ENCODE results near the gene CALML3.

CALML3 gene

DNA sequence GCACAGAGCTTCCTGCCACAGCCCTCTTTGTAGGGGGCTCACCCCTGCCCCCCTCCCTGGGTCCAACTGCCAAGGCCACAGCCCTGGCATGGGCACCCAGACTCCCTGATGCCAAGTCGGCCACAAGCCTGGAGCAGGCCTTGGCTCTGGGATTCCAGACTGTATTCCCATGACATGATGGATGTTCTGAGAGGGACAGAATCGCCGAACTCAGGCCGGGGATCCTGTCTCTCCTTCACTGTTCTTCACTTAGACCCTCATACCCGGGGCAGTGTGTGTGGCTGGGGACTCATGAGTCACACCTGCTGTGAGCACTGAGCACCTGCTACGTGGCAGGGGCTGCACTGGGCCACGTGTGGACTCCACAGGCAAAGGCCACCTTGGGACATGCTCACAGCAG, 33.3 kb upstream of the CALML3 start:
- no peak for DNase-seq (ENCODE audit: low read depth)

GRCh38 chr10:5492322-5492855, 32.4 kb upstream of the CALML3 start:
- DNase-seq (ENCODE audit: low read depth) = no peak

- no peak for DNase-seq (ENCODE audit: low read depth)
Measured at GRCh38 chr10:5492929-5493576, 31.7 kb upstream of the CALML3 start.

- no peak for DNase-seq (ENCODE audit: low read depth)
Measured at GRCh38 chr10:5493691-5494090, 31.1 kb upstream of the CALML3 start.

DNA sequence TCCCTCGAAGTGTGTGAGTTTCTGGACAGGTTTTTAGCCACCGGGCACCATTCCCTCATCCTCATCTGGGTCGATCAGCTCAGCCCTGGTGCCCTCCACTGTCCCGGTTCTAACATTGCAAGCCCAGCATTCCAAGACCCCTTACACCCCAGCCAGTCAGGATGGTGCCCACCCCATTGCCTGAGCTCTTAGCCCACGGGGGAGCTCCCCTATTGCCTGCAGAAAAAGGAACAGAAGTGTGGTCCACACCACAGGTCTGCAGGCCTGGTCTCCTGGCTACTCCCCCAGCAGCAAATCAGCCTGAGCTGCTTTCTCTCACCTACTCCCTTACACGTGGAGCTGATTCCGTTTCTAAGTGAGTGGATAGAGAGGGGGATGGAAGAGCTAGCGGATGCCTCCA, 30.1 kb upstream of the CALML3 start:
- no peak for DNase-seq (ENCODE audit: low read depth)

GRCh38 chr10:5496261-5497250, 28.2 kb upstream of the CALML3 start:
- no peak for DNase-seq (ENCODE audit: low read depth)

DNA sequence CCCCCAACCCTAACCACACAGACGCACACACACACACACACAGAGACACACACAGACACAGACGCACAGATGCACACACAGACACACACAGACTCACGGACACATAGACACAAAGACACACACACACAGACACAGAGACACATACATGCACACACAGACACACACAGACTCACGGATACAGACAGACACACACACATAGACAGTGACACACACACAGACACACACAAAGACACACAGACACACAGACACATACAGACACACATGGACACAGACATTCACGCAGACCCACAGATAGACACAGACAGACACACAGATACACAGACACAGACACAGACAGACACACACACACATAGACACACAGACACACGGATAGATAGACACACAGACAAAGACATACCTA, 27.5 kb upstream of the CALML3 start:
- DNase-seq (ENCODE audit: low read depth) = no peak

DNA sequence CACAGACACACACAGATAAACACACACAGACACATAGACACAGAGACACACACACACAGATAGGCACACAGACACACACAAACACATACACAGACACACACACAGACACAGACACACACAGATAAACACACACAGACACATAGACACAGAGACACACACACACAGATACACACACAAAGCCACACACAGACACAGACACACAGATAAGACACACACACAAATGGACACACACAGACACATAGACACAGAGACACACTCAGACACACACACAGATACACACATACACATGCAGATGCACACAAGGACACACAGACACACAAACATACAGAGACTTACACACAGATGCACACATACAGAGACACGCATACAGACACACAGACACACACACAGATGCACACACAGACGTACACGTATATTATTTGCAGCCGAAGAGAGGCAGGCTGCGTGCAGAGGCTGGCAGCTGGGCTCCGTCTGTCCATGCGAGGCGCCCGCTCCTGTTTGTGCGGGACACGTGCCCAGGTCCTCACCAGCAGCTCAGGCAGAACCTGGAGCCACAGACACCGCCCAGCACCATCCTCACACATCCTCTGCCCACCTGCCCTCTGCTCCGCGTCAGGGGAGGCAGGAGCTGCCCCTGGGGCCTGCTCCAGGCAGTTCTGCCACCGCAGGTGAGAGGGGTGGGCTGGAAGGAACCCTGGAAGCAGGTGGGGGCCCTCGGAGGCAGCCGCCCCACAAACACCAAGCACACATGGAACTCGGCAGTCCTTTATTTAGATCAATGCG, 26.6 kb upstream of the CALML3 start:
- no peak for DNase-seq (ENCODE audit: low read depth)

DNA sequence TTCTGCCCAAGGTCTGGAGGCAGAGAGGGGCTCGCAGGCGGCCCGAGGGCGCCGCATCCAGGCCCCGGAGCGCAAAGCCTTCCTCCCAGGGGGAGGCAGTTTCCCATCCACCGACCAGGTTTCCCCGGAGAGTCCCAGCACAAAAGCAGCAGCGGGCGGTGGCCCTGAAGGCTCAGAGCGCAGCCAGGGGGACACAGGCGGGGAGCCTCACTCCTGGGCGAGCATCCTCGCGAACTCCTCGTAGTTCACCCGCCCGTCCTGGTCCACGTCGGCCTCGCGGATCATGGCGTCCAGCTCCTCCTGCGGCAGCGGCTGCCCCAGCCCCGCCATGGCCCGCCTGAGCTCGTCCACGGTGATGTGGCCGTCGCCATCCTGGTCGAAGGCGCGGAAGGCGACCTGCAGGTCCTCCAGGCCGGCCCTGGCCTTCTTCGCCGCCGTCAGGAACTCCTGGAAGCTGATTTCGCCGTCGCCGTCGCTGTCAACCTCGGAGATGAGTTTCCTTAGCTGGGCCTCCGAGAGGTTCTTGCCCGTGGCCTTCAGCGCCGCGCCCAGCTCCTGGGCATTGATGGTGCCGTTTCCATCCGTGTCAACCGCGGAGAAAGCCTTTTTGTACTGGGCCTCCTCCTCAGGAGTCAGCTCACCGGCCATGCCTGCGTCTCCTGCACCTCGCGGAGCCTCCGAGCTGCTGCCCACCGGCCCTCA, 25.8 kb upstream of the CALML3 start:
- DNase-seq (ENCODE audit: low read depth) = no peak

DNA sequence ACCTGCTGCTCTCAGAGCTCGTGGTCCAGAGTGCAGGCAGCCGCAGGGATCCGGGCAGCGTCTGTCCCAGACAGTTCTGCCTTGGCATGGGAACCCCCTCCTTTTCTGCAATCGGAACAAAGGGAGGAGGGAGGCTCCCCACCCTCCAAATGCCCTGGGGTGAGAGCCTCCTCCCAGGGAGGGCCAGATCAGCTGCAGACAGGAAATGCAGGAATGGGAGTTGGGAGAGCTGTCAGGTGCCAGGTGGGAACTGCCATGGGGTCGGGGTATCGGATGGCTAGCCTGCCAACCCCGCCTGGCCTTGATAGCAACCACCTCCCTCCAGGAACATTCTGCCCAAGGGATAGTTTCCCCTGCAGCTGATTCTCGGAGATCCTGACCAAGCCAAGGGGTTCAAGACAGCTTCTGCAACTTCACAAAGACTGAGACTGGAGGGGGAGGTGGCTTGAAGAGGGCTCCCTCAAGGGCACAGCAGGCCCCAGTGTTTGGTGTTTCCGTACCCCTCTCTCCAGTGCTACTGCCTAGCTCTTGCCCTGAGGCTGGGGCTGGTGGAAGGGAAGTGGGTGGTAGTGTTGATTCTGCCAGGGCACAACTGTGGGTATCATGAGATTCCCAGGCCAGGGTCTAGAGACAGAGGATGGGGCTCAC, 25.1 kb upstream of the CALML3 start, which contains the start of gene CALML5:
Gene CALML5, minus strand, starts transcription at position 78 of the 648 bp plus-strand sequence. CDS start 132 bp downstream, outside the sequence.
- DNase-seq (ENCODE audit: low read depth) = no peak

- no peak for DNase-seq (ENCODE audit: low read depth)
Measured at GRCh38 chr10:5500162-5500670, 24.5 kb upstream of the CALML3 start.

DNA sequence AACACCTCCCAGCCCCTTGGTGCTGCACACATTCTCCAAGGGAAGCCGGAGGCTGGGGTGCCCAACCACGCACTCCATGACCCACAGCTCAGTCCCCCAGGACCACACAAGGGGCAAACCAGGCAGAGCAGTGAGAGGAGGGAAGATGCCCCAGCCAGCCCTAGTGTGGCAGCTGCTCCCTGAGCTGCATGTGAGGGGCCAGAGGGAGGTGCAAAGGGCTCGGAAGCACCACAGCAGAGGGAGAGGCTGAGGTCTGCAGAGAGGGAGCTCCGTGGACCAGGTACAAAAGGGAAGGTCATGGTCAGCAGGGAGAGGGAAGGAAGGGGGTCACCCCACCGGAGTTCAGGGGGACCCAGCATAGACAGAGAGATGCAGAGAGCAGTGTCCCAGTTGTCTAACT, 23.9 kb upstream of the CALML3 start:
- DNase-seq (ENCODE audit: low read depth) = no peak

GRCh38 chr10:5502061-5502521, 22.7 kb upstream of the CALML3 start:
- DNase-seq (ENCODE audit: low read depth) = no peak

- DNase-seq (ENCODE audit: low read depth) = no peak
Measured at GRCh38 chr10:5502571-5503476, 21.9 kb upstream of the CALML3 start.

- no peak for DNase-seq (ENCODE audit: low read depth)
Measured at GRCh38 chr10:5503477-5503835, 21.3 kb upstream of the CALML3 start.

DNA sequence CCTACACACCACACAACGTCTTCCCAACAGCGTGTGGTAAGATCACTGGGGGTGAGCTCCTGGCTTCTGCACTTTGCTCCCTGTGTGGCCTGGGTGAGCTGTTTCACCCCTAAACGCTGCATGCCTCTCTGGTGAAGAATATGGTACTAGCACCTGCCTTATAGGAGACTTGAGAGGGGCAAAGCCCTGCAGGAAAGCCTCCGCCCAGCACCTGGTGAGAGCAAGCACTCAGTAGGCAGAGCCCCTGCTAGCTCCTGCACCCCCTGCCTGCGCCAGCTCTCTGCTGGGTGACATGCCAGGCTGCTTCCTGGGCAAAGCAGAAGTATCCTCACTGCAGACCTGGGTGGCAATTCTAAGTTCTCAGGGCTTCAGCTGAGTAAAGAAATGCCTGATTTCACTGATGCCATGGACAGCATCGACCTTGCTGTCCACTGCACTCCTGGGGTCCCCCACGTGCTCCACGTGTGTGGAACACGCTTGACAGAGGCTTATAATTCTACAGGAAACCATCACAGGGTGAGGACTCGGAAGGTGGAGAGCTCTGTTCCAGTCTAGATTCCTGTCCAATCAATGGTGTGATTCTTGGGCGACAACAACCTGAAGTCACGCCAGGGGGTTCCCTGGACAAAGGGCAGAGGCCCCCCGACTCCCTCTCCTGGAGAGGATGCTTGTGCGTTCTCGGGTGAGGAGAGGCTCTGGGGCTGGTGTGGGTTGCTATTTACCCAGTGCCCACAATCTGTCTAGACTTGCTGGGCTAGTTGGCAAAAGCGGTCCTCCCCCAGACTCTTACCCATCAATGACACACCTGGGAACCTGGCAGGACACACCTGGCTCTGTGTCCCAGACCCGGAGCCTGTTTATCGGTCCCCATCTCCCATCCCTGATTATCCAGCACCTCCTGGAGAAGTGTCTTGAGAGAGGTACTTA, 20.4 kb upstream of the CALML3 start:
- no peak for DNase-seq (ENCODE audit: low read depth)

- DNase-seq (ENCODE audit: low read depth) = no peak
Measured at GRCh38 chr10:5506246-5506645, 18.5 kb upstream of the CALML3 start.
